Measurements from ENCODE around the gene MRPL53. TPM values are rescaled to one million over a fixed set of nuclear protein-coding genes. Genes with fewer than 3 reads are reported as not detected.

MRPL53 gene
- total and polyA plus RNA-seq, 9 of the 15 experiments (the other 6 are each of a cell fraction or from before 2014, with no cell fraction given): 11.5 to 87.9 (median 41.1) TPM

- BruUV-seq (replicated peaks): no TSS peak
- FAIRE-seq (no peak), DNase-seq (ENCODE audit: extremely low read depth in 1 of 4, low spot score in 3 of 4) (no peak), ATAC-seq (no peak)
- ChIA-PET CTCF (ENCODE audit: low intra/inter-chr PET ratio) (no interaction called here), POLR2A (interaction anchor here (0.6 to 2.4 kb wide), 6 partner anchors 8 to 1114 kb away, joined by 3 to 13 read pairs (median 4); partner anchors contain the start of genes ALMS1, CCDC142 and TTC31)
- Histone ChIP-seq H3K4me3 (no peak overlapping the region), H3K27me3 (ENCODE audit: control insufficient read depth in 2 of 2, insufficient read depth in 2 of 2, low read length in 2 of 2) (no peaks in the 10 kb centered on the region), H3K9me3 (replicated peaks; ENCODE audit: control insufficient read depth, insufficient read depth, low read depth, low read length) (no peaks in the 10 kb centered on the region), H3K4me2 (ENCODE audit: insufficient read depth, low read length) (no peak overlapping the region), H3K79me2 (ENCODE audit: control insufficient read depth, insufficient read depth, low read length) (peaks cover 25% of the 10 kb centered on the region), H3K36me3 (ENCODE audit: control insufficient read depth, insufficient read depth, low read length) (peaks cover 2% of the 10 kb centered on the region; the same call in 1 of the 3 replicates), H3K9me1 (ENCODE audit: control insufficient read depth, insufficient read depth, low read length) (no peaks in the 10 kb centered on the region), H2AFZ (ENCODE audit: low read depth, low read length) (no peak overlapping the region), H3K9ac (ENCODE audit: insufficient read depth in 1 of 2, low read depth in 2 of 2, low read length in 2 of 2) (no peak overlapping the region), H4K20me1 (replicated peaks; ENCODE audit: control insufficient read depth, insufficient read depth, low read length) (no peaks in the 10 kb centered on the region), H3K27ac (ENCODE audit: extremely low read depth, low read depth, low read length) (no peak overlapping the region), H3K4me1 (replicated peaks in 1 of 2; ENCODE audit: control insufficient read depth in 2 of 2, insufficient read depth in 2 of 2, low read length in 2 of 2) (peaks cover 19 to 51% of the 10 kb centered on the region in 2 experiments; a peak in 4 of 5 replicates)
- 70% methylated on average over 15 of the region's 15 CpGs for WGBS (ENCODE audit: insufficient coverage, low coverage, missing lambda C conversion rate)
- in situ Hi-C loops (cut with MboI): no loop called here
- TF ChIP-seq NFATC3 (IDR thresholded peaks at IDR 0.05): no peak
- TF ChIP-seq ZBTB8A (IDR thresholded peaks at IDR 0.05; ENCODE audit: partially characterized antibody): no peak
- no peak for TF ChIP-seq ZNF766 (CRISPR knock-in tag; conservative IDR thresholded peaks at IDR 0.05)
- no peak for TF ChIP-seq MYNN (IDR thresholded peaks at IDR 0.05)
- TF ChIP-seq MYNN (CRISPR knock-in tag; IDR thresholded peaks at IDR 0.05): no peak
- TF ChIP-seq BRCA1 (IDR thresholded peaks at IDR 0.05): no peak
- TF ChIP-seq BRCA1 (CRISPR knock-in tag; IDR thresholded peaks at IDR 0.05): no peak
- TF ChIP-seq CTCFL (IDR thresholded peaks at IDR 0.05; ENCODE audit: borderline replicate concordance, insufficient read depth, low read depth, low read length, poor library complexity, severe bottlenecking): no peak
- no peak for TF ChIP-seq IFI16 (CRISPR knock-in tag; IDR thresholded peaks at IDR 0.05)
- no peak for TF ChIP-seq ZC3H4 (CRISPR knock-in tag; IDR thresholded peaks at IDR 0.05; ENCODE audit: borderline replicate concordance)
- TF ChIP-seq CHD4 (IDR thresholded peaks at IDR 0.05; ENCODE audit: insufficient read depth, insufficient replicate concordance, low read depth, low read length, poor library complexity, severe bottlenecking): no peak
- intact Hi-C loops (cut with micrococcal nuclease): loop anchor here (5.0 kb wide), 1 partner anchor 72 kb away; no protein-coding TSS in a partner anchor
Observed at GRCh38 chr2:74499940-74500577, 27.6 kb upstream of the MRPL53 start.
